ENCODE measurements around the gene KLHL29.

DNA sequence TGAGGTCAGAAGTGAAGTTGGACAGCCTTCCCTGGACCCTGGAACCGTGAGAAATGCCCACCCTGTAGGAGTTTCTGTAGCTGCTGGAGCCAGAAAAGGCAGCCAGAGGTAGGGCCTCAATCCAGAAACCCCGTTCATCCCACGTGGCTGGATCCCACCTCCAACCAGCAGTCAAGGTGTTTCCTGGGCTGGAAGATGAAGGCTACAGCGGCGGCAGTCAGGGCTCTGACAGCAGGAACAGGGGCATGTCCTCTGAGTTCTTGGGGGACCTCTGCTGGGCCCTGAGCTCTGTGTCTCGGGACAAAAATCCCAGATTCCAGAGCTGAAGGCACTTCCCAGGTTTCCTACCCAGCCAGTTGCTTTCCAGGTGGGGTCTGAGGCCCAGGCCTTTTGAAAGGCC lies 218.2 kb downstream of the KLHL29 start:
- no peak for TF ChIP-seq EZH2 (IDR thresholded peaks at IDR 0.05; ENCODE audit: insufficient read depth, poor library complexity, severe bottlenecking)
- TF ChIP-seq EZH2phosphoT487 (IDR thresholded peaks at IDR 0.05; ENCODE audit: insufficient read depth, low read depth), result no peak

All from GM23248 (cell line).